HG03521 (cell line): ENCODE measurements around the gene CDK11A.
A peak's percentile ranks its signal among the peaks of the same experiment; 100 is the strongest.
"Not testable (repeated sequence)": the region's sequence is repeated elsewhere in the genome, so short reads cannot be mapped to it uniquely, and the experiment has no call there.

ENCODE experiments used
- ATAC-seq: cut with Tn5 transposase; IDR thresholded peaks from one replicate; pipeline ENCODE4 v1.9.1; 2021; ENCODE audit warnings: mild to moderate bottlenecking, moderate library complexity; ENCODE audit not compliant: unreplicated experiment

The CDK11A gene

DNA sequence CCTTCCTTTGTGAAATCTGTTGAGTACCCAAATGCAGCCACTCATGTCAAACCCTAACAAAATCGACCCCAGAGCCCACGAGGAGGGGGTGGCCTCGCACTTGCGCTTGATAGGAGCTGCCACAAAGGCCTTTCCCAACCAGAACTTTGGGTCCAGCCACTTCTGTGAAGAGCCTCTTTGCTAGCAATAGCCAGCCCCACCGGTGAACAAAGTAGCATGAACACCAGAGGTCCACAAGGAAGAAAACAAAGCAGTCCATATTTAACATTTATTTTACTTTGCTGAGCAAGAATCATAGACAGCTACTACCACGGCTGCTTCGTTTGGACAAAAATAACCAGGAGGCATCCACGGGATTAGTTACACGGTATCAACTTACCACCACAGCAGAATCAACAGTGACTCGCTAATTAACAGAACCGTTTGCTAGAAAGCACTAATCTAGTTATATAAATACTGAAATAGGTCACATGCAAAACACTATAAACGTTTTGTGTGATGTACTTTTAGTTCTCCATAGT lies 3.0 kb upstream of the CDK11A start:
- ATAC-seq, result not testable (repeated sequence)

- ATAC-seq, result not testable (repeated sequence)
Measured at GRCh38 chr1:1726088-1726487, 1.9 kb upstream of the CDK11A start.

GRCh38 chr1:1721201-1721600 lies 3.0 kb downstream of the CDK11A start:
- no peak for ATAC-seq

DNA sequence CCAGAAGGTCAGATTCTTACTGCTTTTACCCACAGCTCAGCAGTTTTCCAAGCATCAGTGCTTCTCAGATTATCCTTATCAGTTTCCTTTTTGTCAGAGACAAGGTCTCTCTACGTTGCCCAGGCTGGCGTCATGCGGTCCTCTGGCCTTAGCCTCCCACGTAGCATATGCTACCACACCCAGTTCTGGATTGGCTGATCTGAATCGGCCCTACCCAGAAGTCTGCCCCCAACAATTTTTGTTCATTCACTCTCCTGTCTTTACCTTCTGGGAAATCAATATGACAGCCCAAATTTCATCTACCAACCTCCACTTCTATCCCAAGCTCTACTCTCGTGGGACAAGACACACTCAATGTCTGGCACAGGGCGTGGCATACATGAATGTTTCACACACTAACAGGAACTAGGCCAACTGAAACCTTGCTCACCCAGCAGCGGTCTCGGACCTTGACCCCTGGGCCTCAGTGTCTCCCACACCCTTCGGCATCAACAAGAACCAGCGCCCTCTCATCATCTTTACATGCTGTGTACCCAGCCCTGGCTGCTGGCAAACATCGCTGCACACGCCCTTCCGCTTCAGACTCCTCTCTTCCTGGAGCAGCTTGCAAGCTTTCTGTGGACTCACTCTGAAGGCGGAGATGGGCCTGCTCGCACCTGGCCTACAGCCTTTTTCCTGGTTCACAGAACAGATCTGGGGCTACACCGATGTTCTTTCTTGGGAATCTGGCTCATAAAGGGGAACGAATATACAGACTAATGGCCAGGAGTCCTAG lies 8.9 kb downstream of the CDK11A start:
- ATAC-seq, result not testable (repeated sequence)

GRCh38 chr1:1707897-1708296 lies 16.3 kb downstream of the CDK11A start:
- not testable (repeated sequence) for ATAC-seq

DNA sequence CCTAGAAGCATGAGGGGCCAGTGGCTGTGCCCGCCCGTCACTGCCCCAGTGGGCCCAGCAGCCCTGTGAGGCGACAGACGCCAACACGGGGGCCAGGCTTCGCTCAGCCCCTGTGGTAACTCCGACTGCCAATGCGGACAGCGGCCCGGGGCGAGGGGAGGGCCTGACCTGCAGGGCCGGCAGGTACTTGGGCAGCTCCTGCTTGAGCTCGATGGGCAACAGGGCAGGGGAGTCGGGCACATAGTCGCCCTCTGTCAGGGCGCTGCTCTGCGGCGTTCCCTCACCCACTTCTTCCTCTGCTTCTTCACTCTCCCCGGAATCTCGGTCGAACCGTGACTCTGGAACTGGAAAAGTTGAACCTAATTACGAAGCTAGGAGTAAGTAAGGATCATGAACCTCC lies 16.9 kb downstream of the CDK11A start:
- not testable (repeated sequence) for ATAC-seq

DNA sequence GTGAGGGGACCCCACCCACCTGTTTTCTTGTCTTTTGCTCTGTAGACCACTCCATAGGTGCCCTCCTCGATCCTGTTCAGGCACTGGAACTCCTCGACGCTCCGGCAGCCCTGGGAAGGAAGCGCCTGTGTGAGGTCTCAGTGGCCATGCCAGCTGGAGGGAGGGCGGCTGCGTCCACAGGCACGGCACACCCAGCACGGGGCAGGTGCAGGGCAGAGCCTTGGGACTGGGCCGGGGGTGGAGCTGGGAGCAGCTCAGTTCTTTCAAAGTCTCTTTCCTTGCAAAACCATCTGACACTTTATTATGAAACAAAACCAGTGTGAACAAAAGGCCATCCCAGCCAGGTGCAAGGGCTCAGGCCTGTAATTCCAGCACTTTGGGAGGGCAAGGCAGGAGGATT lies 18.5 kb downstream of the CDK11A start:
- not testable (repeated sequence) for ATAC-seq

DNA sequence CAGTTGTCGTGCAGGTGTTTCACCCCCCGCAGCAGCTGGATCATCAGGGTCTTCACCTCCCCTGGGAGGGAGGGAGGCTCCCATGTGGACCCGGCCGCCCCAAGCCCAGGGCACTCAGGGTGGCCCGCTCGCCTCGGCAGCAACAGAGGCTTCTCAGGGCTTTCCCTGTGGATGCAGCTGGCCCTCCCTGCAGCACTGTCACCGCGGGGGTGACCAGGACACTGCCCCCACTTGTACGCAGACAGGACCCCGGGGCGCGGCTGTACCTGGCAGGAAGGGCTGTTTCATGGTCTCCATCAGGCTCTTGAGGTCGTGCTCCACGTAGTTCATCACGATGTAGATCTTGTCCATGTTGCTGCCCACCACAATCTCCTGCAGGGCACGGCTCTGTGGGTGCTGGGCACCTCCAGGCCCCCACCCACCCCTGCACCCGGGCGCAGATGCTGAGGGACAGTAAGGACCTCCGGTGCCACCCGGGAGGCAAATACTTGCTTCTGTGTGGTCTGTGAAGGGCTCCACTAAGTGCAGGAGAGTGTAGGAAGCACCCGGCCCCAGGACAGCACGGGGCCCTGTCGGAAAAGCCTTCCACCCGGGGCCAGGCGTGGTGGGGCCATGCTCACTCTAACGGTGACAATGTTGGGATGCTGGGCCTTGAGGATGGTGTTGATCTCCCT lies 19.7 kb downstream of the CDK11A start:
- ATAC-seq, result not testable (repeated sequence)

DNA sequence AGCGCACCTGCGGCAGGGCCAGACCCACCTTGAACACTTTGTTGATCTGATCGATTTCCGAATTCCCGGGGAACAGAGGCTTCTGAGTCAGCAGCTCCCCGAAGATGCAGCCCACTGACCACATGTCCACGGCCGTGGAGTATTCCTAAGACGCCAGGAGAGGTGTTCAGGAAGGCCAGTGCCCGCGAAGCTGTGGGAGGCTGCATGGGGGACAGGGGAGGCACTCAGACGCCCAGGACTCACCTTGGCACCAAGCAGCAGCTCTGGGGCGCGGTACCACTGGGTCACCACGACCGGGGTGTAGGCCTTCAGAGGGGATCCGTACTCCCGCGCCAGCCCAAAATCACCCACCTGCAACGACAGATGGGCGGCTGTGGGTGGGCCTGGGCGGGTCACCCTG lies 20.4 kb downstream of the CDK11A start:
- no peak for ATAC-seq

DNA sequence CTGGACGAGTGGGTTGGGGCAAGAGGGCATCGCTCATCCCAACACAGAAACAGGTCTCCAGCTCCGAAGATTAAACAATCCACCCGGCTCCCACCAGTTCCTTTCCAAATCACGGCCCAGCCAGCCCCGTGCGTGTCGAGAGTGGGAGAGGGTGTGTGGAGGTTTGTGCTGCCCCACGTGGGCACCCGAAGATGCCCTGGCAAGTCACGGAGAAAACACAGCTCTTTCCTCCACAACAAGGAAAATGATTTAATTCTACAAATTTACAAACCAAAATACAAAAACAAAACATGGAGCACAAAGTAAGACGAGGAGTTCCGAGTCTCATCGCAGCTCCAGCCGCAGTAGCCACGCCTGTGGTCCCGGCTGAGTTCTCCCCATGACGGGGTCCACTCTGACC lies 21.7 kb downstream of the CDK11A start:
- not testable (repeated sequence) for ATAC-seq

- not testable (repeated sequence) for ATAC-seq
Measured at GRCh38 chr1:1700557-1700956, 23.6 kb downstream of the CDK11A start.

DNA sequence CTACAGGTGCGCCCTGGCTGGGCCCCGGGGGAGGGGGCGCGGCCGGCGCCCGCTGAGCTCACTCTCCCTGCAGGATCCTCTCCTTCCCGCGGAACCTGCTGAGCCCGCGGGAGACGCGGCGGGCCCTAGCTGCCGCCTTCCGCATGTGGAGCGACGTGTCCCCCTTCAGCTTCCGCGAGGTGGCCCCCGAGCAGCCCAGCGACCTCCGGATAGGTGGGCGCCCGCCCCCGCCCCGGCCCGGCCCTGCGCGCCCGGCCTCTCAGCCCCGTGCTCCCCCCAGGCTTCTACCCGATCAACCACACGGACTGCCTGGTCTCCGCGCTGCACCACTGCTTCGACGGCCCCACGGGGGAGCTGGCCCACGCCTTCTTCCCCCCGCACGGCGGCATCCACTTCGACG lies 24.1 kb downstream of the CDK11A start:
- not testable (repeated sequence) for ATAC-seq

- ATAC-seq, result not testable (repeated sequence)
Measured at GRCh38 chr1:1699061-1699460, 25.1 kb downstream of the CDK11A start.

DNA sequence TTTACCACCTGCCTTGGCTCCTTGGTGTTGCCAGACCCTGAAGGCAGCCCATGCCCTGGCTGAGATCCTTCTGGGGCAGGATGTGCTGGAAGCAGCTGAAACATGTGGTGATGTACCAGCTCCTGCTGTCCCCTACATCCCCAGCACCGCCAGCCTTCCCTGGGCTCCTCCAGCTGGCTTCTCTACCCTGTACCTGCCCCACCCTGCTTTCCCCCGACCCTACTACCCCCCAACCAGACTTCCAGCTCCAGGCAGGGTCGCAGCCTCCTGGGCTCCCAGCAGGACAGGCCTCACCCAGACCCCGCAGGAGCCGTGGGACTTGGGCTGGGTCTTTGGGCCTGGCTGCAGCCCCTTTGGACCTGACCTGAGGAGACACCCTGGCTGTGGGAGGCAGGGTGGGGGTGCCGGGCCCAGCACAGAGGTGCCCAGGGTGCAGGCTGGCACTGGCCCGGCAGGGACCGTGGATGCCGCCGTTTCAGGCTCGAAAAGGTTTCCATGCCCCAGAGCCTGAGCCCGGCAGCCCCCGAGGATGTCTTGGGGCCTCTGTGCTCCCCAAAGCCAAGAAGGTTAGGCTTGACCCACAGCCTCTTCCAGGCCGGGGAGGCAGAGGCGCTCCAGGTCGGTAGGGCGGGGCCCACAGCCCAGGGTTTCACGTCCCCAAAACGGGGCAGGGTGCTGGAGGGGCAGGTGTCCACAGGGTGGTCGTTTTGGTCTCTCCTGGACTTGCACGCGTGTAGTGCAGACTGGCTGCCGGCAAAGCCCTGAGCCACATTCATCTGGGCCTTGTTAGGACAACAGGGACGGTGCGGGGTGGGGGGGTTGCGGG lies 26.6 kb downstream of the CDK11A start:
- ATAC-seq, result not testable (repeated sequence)

GRCh38 chr1:1696431-1697357 lies 27.5 kb downstream of the CDK11A start:
- not testable (repeated sequence) for ATAC-seq

- peak; percentile 74 for ATAC-seq
Measured at GRCh38 chr1:1692714-1693647, 31.2 kb downstream of the CDK11A start, which contains the start of gene SLC35E2B. Gene SLC35E2B, minus strand, starts transcription at chr1:1692795. Its CDS starts 16,096 bp downstream, at chr1:1676699.

GRCh38 chr1:1692324-1692713 lies 31.8 kb downstream of the CDK11A start:
- ATAC-seq, result not testable (repeated sequence)

DNA sequence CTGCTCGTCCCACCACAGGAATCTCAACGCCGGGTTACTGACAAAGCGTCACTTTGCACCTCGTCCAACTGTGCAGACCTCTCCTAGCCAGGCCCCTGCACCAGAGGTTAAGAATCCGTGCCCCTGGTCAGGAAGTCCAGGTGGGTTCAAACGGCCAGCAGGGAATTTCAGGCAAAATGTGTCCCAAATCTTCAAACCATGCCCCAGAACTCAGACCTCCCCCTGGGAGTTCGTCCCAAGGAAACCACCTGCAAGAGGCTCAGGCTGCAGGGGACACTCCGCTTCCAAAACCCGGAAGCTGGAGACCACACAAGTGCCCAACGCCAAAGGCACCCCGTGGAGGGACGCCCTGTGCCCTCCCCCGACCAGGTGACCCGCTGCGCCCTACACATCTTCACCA lies 32.7 kb downstream of the CDK11A start:
- ATAC-seq, result not testable (repeated sequence)

- ATAC-seq, result not testable (repeated sequence)
Measured at GRCh38 chr1:1689526-1689925, 34.6 kb downstream of the CDK11A start.
